Loucy (cell line): ENCODE results near the gene UGT2A3.

ENCODE experiments used
- H2AFZ ChIP-seq: fragments of 200-600 bp; sonication (generic); 2 replicates; pipeline ENCODE4 v1.6.0; 2016; ENCODE audit warnings: antibody characterized with exemption, mild to moderate bottlenecking, low read length, moderate library complexity
- H3F3A ChIP-seq: fragments of 200-600 bp; 2 replicates; pipeline ENCODE4 v1.6.0; 2016; ENCODE audit warnings: antibody characterized with exemption, low read depth, mild to moderate bottlenecking
- H3K27me3 ChIP-seq: fragments of 200-600 bp; sonication (generic); 2 replicates; pipeline ENCODE4 v1.6.1; 2014; ENCODE audit warnings: low read length, mild to moderate bottlenecking; ENCODE audit not compliant: insufficient read depth, poor library complexity, severe bottlenecking
- H3K36me3 ChIP-seq: fragments of 200-600 bp; sonication (generic); 2 replicates; pipeline ENCODE4 v1.6.1; 2016; ENCODE audit warnings: low read length; ENCODE audit not compliant: insufficient read depth
- H3K4me1 ChIP-seq: fragments of 200-600 bp; sonication (generic); 2 replicates; pipeline ENCODE4 v1.5.1; 2014; ENCODE audit warnings: low read length, mild to moderate bottlenecking; ENCODE audit not compliant: insufficient read depth, poor library complexity, severe bottlenecking
- H3K4me2 ChIP-seq: fragments of 200-600 bp; sonication (generic); 2 replicates; pipeline ENCODE4 v1.6.0; 2014; ENCODE audit warnings: antibody characterized with exemption, low read length, low read depth, mild to moderate bottlenecking; ENCODE audit not compliant: poor library complexity, severe bottlenecking
- H3K4me3 ChIP-seq: fragments of 200-600 bp; sonication (generic); 2 replicates; pipeline ENCODE4 v1.5.1; 2014; ENCODE audit warnings: low read length, mild to moderate bottlenecking, mixed read lengths; ENCODE audit not compliant: poor library complexity, severe bottlenecking
- H3K79me2 ChIP-seq: fragments of 200-600 bp; sonication (generic); 2 replicates; pipeline ENCODE4 v1.6.1; 2014; ENCODE audit warnings: low read length; ENCODE audit not compliant: insufficient read depth
- H3K9ac ChIP-seq: fragments of 200-600 bp; sonication (generic); 2 replicates; pipeline ENCODE4 v1.6.0; 2014; ENCODE audit warnings: mild to moderate bottlenecking, low read depth, low read length, moderate library complexity; ENCODE audit not compliant: poor library complexity, severe bottlenecking
- H3K9me2 ChIP-seq: fragments of 200-600 bp; sonication (generic); replicated peaks from 2 replicates; pipeline ENCODE4 v1.6.1; 2016; ENCODE audit warnings: low read depth, low read length, mixed read lengths
- H3K9me3 ChIP-seq: fragments of 200-600 bp; sonication (generic); 2 replicates; pipeline ENCODE4 v1.6.1; 2014; ENCODE audit warnings: mild to moderate bottlenecking, antibody characterized with exemption, low read length, low read depth; ENCODE audit not compliant: insufficient read depth
- H4K20me1 ChIP-seq: fragments of 200-600 bp; sonication (generic); 2 replicates; pipeline ENCODE4 v1.6.0; 2014; ENCODE audit warnings: antibody characterized with exemption, low read length, mild to moderate bottlenecking; ENCODE audit not compliant: insufficient read depth, poor library complexity, severe bottlenecking
- CTCF ChIP-seq: fragments of 200-600 bp; sonication (generic); conservative IDR thresholded peaks from 2 replicates; pipeline ENCODE4 v1.5.1; 2014; ENCODE audit warnings: mild to moderate bottlenecking, antibody characterized with exemption, low read length
- EZH2phosphoT487 ChIP-seq: fragments of 200-600 bp; IDR thresholded peaks from 2 replicates; pipeline ENCODE4 v1.6.1; 2018; ENCODE audit warnings: antibody characterized with exemption, mild to moderate bottlenecking, moderate library complexity, borderline replicate concordance

Gene UGT2A3

GRCh38 chr4:68891678-68892077 lies 59.9 kb downstream of the UGT2A3 start:
- no peak for TF ChIP-seq CTCF
- TF ChIP-seq EZH2phosphoT487 = no peak
- H3K4me3 ChIP-seq = no peak overlapping the region
- no peaks in the 10 kb centered on the region for H3F3A ChIP-seq
- H2AFZ ChIP-seq = no peak overlapping the region
- no peak overlapping the region for H3K9ac ChIP-seq
- no peaks in the 10 kb centered on the region for H3K9me3 ChIP-seq
- H3K27me3 ChIP-seq = no peaks in the 10 kb centered on the region
- H3K79me2 ChIP-seq = no peaks in the 10 kb centered on the region
- no peaks in the 10 kb centered on the region for H3K4me1 ChIP-seq
- no peaks in the 10 kb centered on the region for H3K36me3 ChIP-seq
- no peak overlapping the region for H3K4me2 ChIP-seq
- no peaks in the 10 kb centered on the region for H3K9me2 ChIP-seq
- no peaks in the 10 kb centered on the region for H4K20me1 ChIP-seq

- no peaks in the 10 kb centered on the region for H4K20me1 ChIP-seq
- H3F3A ChIP-seq = no peaks in the 10 kb centered on the region
- H3K9me2 ChIP-seq = no peaks in the 10 kb centered on the region
- TF ChIP-seq EZH2phosphoT487 (no peak), CTCF (no peak)
- no peaks in the 10 kb centered on the region for H3K36me3 ChIP-seq
- no peak overlapping the region for H3K4me3 ChIP-seq
- H3K4me2 ChIP-seq = no peak overlapping the region
- H3K9ac ChIP-seq = no peak overlapping the region
- no peaks in the 10 kb centered on the region for H3K9me3 ChIP-seq
- no peaks in the 10 kb centered on the region for H3K27me3 ChIP-seq
- H2AFZ ChIP-seq = no peak overlapping the region
- H3K4me1 ChIP-seq = no peaks in the 10 kb centered on the region
- no peaks in the 10 kb centered on the region for H3K79me2 ChIP-seq
Observed at GRCh38 chr4:68885545-68885944, 66.1 kb downstream of the UGT2A3 start.

GRCh38 chr4:68883870-68884269 lies 67.7 kb downstream of the UGT2A3 start:
- Histone ChIP-seq H3K9ac (no peak overlapping the region), H3K9me3 (no peaks in the 10 kb centered on the region), H4K20me1 (no peaks in the 10 kb centered on the region), H3K79me2 (no peaks in the 10 kb centered on the region), H3K4me3 (no peak overlapping the region), H2AFZ (no peak overlapping the region), H3K4me2 (no peak overlapping the region), H3K9me2 (0 out of 2 replicates have a peak, but pooled peaks cover 4% of the 10 kb centered on the region), H3K4me1 (no peaks in the 10 kb centered on the region), H3K36me3 (no peaks in the 10 kb centered on the region), H3F3A (no peaks in the 10 kb centered on the region), H3K27me3 (no peaks in the 10 kb centered on the region)
- TF ChIP-seq CTCF (no peak), EZH2phosphoT487 (no peak)
